Psoas muscle (tissue), 8 donors: ENCODE results near the gene LRRC4C. TPM values are rescaled to one million over a fixed set of nuclear protein-coding genes. Genes with fewer than 3 reads are reported as not detected.

Experiments used
- ATAC-seq, 4 donors: fragments of 200-7000 bp; cut with Tn5 transposase; one replicate each; pipeline ENCODE4 v1.9.1; 2020; ENCODE audit warnings: moderate library complexity in 3 of 4, mild to moderate bottlenecking in 2 of 4
- DNase-seq, 2 donors: peaks; one replicate each; pipeline ENCODE4 v3.0.0-alpha.2; 2020
- H3K27ac ChIP-seq: fragments of 200-600 bp; one replicate; pipeline ENCODE4 v1.8.0; 2022
- H3K27me3 ChIP-seq, 3 donors: fragments of 200-600 bp in 1 of 3; one replicate each; pipeline versions ENCODE4 v1.6.1 to v1.8.0; 2013 to 2022; ENCODE audit warnings: low read length in 2 of 3, mild to moderate bottlenecking in 2 of 3, moderate library complexity in 1 of 3; ENCODE audit not compliant: insufficient read depth in 3 of 3
- H3K36me3 ChIP-seq, 2 donors: fragments of 200-600 bp in 1 of 2; one replicate each; pipeline versions ENCODE4 v1.6.1 to v1.8.0; 2013 to 2022; ENCODE audit warnings: low read depth in 1 of 2, mild to moderate bottlenecking in 1 of 2, moderate library complexity in 1 of 2; ENCODE audit not compliant: insufficient read depth in 1 of 2
- H3K4me1 ChIP-seq: fragments of 200-600 bp; one replicate; pipeline ENCODE4 v1.8.0; 2022
- H3K4me3 ChIP-seq: fragments of 200-600 bp; one replicate; pipeline ENCODE4 v1.8.0; 2022; ENCODE audit warnings: mild to moderate bottlenecking
- H3K9me3 ChIP-seq: fragments of 200-600 bp; one replicate; pipeline ENCODE4 v1.8.0; 2022
- CTCF ChIP-seq: fragments of 200-600 bp; IDR thresholded peaks from one replicate; pipeline ENCODE4 v1.8.0; 2022; ENCODE audit warnings: antibody characterized with exemption
- WGBS, 3 donors: extraction: QIAGEN DNeasy Blood & Tissue Kit; methylation state at CpG; one replicate each; pipeline versions ENCODE4 v1.1.6 to v1.1.7; 2013; 5-methylcytosine and 5-hydroxymethylcytosine counted together
- intact Hi-C, 2 donors: fragments of 100-400 bp; cut with DNase I; formaldehyde crosslinking; loops; one replicate each; pipeline versions ENCODE4 v1.11.0 to v1.14.2; 2022
- polyA plus RNA-seq, 3 donors: library from polyadenylated mRNA; stranded (reverse); fragments of 200-250 nt; gene quantifications; one replicate each; pipeline ENCODE4 v1.2.3, GENCODE V29; 2013
- total RNA-seq, 4 donors: library from RNA; stranded (reverse); fragmentation: NEBNext Ultra II Directional in 2 of 4; extraction: Animal tissue kit (Norgen Biotek cat#: 25700) in 2 of 4; gene quantifications; one replicate each; pipeline versions ENCODE4 v1.2.1 to v1.2.4, GENCODE V29; 2021 to 2023
- donor health status: healthy with polysubstance abuse.
- donor health status: DM: no; HTN: no; CAD: no; lungs with moderate emphysema.
- donor health status: Bipolar disorder and iron deficiency.
- donor health status: healthy.
- donor health status: DM: yes; HTN: yes; CAD: no.
- donor health status: DM: no; HTN: no; CAD: no.
- donor health status: DM: no; HTN: no; CAD: no.
- donor health status: DM: yes; HTN: yes; CAD: no.

The LRRC4C gene
- total and polyA plus RNA-seq, 7 donors = 0.04 to 0.34 (median 0.12) TPM; not detected in 1

- TF ChIP-seq CTCF = no peak
- H3K4me1 ChIP-seq = no peaks in the 10 kb centered on the region
- no peaks in the 10 kb centered on the region for H3K36me3 ChIP-seq
- intact Hi-C loops = no loop called here
- ATAC-seq (no peak), DNase-seq (no peak)
- 72 to 83% (median 76%) methylated on average over 3 of the region's 3 CpGs for WGBS, 3 donors
- H3K27ac ChIP-seq = no peak overlapping the region
- H3K4me3 ChIP-seq = no peak overlapping the region
- no peaks in the 10 kb centered on the region for H3K9me3 ChIP-seq
- no peaks in the 10 kb centered on the region for H3K27me3 ChIP-seq
Observed at GRCh38 chr11:40491341-40491740, 968.1 kb downstream of the LRRC4C start.

- no peaks in the 10 kb centered on the region for H3K27me3 ChIP-seq
- ATAC-seq = no peak
- intact Hi-C loops = no loop called here
- H3K27ac ChIP-seq = no peak overlapping the region
- no peak for DNase-seq
- TF ChIP-seq CTCF = no peak
- H3K4me3 ChIP-seq = no peak overlapping the region
- H3K36me3 ChIP-seq = no peaks in the 10 kb centered on the region
- no peaks in the 10 kb centered on the region for H3K4me1 ChIP-seq
- H3K9me3 ChIP-seq = no peaks in the 10 kb centered on the region
- WGBS, 3 donors = 31 to 45% (median 31%) methylated on average over 1 of the region's 1 CpG
Observed at GRCh38 chr11:40467771-40468170, 991.7 kb downstream of the LRRC4C start.

GRCh38 chr11:40445391-40445790 is 1014.1 kb downstream of the LRRC4C start:
- intact Hi-C loops = loop anchor here in 1 of 2 donors (10.0 kb wide), 1 partner anchor 561 kb away; no protein-coding TSS in a partner anchor
- DNase-seq (no peak), ATAC-seq (no peak)
- Histone ChIP-seq H3K9me3 (peaks cover 8% of the 10 kb centered on the region), H3K4me1 (no peaks in the 10 kb centered on the region), H3K27me3 (no peaks in the 10 kb centered on the region), H3K36me3 (no peaks in the 10 kb centered on the region), H3K27ac (no peak overlapping the region), H3K4me3 (no peak overlapping the region)
- TF ChIP-seq CTCF = no peak
- 45 to 49% (median 49%) methylated on average over 4 of the region's 4 CpGs for WGBS, 3 donors

- TF ChIP-seq CTCF = no peak
- WGBS, 3 donors = 91 to 96% (median 96%) methylated on average over 1 of the region's 1 CpG
- Histone ChIP-seq H3K27me3 (no peaks in the 10 kb centered on the region), H3K4me1 (no peaks in the 10 kb centered on the region), H3K4me3 (no peak overlapping the region), H3K36me3 (no peaks in the 10 kb centered on the region), H3K9me3 (peaks cover 8% of the 10 kb centered on the region), H3K27ac (no peak overlapping the region)
- ATAC-seq (no peak), DNase-seq (no peak)
- intact Hi-C loops = loop anchor here in 1 of 2 donors (10.0 kb wide), 1 partner anchor 559 kb away; no protein-coding TSS in a partner anchor
Observed at GRCh38 chr11:40444151-40444550, 1015.3 kb downstream of the LRRC4C start.

- TF ChIP-seq CTCF = no peak
Observed at GRCh38 chr11:40435344-40435743, 1024.1 kb downstream of the LRRC4C start.

More at GRCh38 chr11:40435344-40435743, 1024.1 kb downstream of the LRRC4C start:
- ATAC-seq = no peak
- H3K9me3 ChIP-seq = no peaks in the 10 kb centered on the region
- no peak for DNase-seq
- intact Hi-C loops = no loop called here
- no peaks in the 10 kb centered on the region for H3K27me3 ChIP-seq
- H3K4me3 ChIP-seq = no peak overlapping the region
- H3K4me1 ChIP-seq = no peaks in the 10 kb centered on the region
- H3K36me3 ChIP-seq = no peaks in the 10 kb centered on the region
- H3K27ac ChIP-seq = no peak overlapping the region
